Activated naive CD4-positive, alpha-beta T cell (primary cell): Measurements from ENCODE around the gene VEGFB.

Experiments
- DNase-seq, 4 experiments: peaks; one replicate each; lab custom pipeline; 2025; lab: John Stamatoyannopoulos, UW

The VEGFB gene

DNA sequence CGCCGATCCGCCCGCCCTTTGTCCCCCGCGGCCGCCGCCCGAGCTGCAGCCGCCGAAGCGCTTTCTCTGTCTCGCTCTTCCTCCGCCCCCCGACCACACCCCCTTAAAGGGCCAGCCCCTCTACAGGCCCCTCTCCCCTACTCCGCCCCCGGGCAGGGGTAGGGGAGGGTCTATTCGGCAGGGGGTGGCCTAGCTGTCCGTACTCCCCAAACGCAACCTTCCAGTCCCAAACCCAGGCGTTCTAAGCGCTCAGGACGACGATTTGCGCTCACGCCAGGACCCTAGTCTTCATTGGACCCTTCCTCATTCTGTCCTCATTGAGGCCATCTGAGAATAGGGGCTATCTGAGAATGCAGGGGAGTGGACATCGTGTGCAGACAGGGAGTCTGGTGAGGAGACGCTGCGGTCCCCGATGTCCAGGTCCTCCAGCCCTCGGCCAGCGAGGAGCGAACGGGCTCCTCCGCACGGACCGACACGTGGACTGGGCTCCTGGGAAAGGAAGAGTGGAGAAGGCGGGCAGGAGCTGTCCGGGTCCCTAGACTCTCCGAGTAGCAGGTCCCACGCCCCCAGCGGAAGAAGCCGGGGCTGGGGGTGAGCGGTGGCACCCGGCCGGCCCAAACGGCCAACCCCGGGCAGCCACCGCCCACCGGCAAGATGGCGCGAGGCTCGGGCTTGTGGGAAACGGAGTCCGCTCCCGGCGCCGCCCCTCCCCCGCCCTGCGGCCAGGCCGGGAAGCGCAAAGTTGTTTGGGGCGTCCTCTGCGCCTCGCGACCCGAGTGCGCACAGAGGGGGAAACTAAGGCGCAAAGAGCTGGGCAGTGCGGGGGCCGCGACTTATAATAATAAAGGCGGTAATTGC lies 12.7 kb downstream of the VEGFB start, which contains the start of gene PPP1R14B:
Gene PPP1R14B, minus strand, starts transcription at position 73 of the 858 bp plus-strand sequence. CDS start 270 bp downstream, outside the sequence.
- DNase-seq = peak; percentile 44 to 67 (median 52)

DNA sequence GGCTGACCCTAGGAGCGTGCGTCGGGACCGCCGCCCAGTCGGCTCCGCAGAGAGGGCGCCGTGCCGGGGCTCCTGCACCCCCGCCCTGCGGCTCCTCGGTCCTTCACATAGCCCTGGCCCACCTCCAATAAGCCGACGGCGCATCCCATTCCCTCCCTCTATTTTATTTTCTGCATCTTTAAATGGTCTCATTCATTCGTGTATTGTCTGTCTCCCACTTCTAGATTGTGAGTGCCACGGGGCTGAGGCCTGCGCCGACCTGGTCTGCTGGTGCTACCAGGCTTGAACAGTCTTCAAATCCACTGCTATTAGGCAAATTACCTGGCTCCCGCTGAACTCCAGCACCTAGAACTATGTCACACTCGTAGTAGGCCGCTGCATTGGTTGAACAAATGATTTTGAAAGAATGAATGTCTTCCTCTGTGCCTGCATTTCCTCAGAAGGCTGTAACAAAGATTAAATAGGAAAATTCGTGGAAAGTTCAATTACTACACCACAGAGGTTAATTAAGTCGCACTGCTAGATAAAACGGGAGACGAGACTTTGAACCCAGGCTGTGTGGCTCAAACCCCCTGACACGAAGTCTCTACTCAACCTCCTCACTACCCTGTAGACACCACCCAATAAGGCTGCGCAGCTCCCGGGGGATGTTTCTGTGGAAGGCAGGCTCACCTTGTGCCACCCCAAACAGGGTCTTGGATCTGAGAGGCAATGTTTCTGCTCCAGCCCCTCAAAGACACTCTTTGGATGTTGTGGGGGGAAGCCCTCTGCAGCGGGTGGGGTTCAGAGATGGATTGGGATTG lies 13.5 kb downstream of the VEGFB start:
- DNase-seq = no peak

DNA sequence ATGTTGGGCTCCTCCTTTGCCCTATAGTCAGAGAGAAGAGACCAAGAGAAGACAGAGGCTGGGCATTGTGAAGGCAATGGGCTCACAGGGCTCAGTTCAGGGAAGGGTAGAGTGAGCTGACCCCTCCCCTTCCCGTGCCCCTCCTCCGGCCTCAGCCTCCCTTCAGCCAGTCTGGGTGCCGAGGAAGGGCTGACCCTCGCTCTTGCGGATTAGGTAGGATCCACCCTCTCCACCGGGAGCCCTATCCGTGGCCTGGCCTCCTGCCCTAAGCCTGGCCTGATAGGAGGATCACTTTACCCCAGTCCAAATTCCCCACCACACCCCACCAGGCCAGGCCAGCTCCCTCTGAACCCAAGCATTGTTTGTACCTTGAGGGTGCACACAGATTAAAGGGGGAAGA lies 14.2 kb downstream of the VEGFB start:
- DNase-seq = no peak

DNA sequence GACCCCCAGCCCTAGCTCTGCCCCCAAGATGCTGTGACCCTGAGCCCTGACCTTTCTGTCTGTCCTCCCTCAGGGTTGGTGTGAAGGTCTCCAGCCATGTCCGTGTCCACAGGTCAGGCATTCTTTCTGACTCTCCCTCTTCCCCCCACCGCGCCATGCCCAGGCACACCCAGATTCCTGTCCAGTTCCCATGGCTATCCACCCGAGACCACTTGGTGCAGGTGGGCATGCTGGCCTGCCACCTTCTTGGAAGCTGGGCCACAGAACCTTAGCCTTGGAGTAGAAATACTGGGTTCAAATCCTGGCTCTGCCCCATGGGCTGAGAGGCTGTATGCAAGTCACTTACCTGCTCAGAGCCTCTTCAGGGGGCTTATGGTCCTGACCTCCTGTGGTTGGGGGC lies 14.7 kb downstream of the VEGFB start:
- no peak for DNase-seq

DNA sequence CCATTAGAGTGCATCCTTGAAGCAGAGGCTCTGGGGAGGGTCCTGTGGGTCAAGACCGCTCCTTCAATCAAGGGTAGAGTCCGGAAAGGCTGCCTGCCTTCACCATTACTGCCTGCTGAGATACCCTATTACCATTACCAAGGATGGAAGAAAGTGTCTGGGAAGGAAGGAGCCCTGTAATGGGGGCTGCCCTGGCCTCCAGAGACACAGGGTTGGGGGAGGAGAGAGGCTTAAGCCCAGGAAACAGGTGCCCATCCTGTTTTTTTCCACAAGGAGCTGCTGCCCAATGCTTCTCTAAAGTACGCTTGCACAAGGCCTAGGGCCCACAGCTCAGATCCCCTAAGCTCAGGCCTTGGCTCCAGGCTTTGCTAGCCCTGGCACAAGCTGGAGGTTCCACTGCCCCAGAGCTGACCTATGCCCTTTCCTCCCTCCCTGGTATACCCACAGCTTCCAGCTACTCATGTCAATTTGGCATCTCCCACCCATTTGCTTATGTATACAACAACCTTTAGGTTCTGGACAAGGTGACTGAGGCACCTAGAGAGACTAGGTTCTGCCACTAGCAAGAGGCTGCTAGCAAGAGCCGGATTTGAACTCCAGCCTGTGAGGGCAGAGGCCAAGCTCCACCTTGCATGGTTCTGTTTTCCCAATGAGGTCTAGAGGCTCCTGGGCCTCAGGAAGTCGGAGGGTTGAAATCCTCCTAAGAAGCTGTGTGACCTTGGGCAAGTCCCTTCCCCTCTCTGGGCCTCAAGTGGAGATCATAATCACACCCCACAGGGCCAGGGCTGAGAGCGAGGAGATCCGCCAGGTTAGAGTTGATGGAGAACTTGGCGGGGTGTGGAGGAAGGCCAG lies 15.4 kb downstream of the VEGFB start:
- DNase-seq = no peak

DNA sequence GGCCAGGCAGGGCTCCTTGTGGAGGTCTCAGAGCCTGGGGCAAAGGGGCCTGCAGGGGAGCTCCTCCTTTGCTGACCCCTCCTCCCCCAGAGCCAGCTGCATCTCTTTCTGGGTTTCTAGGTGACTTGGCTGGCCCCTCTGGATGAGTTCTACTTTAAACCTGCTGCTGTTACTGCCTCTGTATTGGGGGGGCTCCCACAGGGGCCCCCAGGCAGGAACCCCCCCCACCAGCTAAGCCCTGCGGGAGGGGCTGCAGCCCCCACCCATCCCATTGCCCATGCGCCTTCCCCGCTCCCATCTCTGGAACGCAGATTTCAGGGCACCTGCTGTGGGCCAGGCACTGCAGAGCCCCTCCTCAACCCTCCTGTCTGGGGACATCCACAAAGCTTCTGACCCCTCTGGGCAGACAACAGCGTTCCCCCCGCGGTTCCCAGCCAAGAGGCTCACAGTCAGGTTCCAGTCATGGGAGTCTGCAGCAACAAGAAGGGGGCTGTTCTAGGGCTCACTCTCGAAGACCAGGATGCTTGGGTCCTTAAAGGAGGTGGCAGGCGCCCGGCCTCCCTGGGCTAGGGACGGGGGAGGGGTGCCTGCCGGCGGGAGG lies 16.1 kb downstream of the VEGFB start:
- DNase-seq = no peak

DNA sequence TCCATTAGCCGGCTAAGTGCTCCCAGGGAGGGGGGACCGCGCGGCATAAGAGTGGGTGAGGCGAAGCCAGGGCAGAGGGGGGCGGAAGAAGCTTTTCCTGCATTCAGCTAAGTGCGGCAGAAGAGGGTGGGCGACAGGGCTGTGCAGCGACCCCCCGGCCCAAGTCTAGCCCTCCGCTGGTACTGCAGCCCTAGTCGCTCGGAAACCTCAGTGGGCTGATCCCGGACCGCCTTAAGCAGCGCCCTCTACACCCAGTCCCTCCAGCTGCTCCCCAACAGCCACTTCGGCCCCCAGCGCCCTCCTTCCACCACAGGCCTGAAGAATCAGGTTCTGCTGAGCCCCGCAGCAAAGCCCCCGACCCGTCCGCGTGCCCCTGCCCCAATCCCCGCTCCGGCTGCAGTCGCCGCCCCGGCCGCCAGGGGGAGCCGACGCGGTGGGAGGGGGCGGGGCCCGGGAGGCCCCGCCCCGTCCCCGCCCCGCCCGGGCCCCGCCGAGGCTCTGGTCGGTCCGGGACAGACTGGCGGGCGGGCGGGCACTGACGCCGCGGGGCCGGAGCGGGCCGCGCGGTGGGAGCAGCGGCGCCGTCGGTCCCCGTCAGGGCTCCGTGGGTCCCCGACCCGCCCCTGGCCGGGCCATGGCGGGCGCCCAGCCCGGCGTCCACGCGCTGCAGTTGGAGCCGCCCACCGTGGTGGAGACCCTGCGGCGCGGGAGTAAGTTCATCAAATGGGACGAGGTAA lies 16.8 kb downstream of the VEGFB start, which contains the start of gene PLCB3:
Gene PLCB3, plus strand, starts transcription at position 515 of the 737 bp plus-strand sequence. Its CDS starts 120 bp downstream, at position 635.
- DNase-seq = peak; percentile 29 to 63 (median 42)

DNA sequence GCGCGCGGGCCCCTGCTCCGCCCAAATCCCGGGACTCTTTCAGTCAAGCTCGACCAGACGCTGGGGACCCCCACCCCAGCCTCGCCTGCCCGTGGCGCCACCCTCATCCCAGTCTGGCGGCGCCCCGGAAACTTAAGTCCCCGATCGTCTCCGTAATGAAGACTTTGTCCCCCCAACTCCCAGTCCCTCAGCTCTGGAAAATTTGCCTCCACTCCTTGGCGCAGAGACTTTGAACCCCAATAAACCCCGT lies 17.3 kb downstream of the VEGFB start:
- DNase-seq = no peak

DNA sequence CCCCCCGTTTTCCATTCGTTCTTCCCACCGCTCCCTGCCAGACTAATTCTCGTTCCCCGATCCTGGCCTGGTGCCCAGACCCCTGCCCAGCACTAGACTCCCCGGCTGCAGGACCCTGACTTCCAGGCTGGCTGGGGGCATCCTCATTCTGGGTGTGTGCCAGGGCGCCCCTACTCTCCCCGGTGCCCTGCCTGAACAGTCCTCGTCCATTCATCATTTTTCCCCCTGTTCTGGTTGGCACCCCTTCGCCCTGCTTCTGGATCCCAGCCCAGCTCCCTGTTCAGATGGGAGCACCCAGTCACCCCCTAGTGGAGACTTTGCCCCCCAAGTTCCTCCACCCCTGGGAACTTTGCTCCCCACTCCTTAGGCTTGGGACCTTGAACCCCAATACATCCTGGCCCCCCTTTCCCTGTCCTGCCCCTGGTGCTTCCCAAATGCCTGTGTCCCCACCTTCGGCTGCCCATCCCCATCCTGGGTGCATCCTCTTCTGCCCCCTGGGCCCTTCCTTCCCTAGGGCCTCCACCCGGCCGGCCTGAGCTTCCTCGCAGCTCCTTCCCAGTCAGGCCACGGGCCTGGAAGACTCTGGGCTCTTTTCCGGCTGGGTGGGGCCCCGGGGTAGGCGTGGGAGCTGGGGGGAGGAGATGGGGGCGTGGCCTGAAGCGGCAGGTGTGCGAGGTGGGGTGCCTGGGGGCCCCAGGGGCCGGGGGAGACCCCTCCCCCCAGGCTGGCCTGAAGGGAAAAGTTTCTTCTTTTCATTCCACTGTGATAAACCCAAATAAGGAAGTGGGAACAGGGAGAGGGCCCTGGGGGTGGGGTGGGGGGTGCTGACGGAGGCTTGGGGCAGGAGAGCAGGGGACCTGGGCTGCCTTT lies 17.9 kb downstream of the VEGFB start:
- DNase-seq = no peak

DNA sequence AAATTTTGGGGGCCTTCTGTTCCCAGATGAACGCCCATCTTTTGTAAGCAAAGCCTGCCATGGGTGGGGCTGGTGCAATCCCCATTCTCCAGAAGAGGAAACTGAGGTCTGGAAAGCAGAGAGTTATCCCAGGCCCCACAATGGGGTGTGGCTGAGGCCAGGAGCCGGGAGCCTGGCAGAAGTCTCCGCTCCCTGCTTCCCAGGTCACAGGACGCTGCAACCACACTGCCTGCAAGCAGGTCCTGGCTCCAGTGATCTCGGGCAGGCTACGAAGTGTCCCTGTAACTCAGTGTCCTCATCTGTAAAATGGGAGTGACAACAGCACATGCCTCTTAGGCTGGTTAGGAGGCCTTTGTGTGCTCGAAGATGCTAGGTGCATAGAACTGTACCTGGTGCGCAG lies 18.7 kb downstream of the VEGFB start:
- no peak for DNase-seq

DNA sequence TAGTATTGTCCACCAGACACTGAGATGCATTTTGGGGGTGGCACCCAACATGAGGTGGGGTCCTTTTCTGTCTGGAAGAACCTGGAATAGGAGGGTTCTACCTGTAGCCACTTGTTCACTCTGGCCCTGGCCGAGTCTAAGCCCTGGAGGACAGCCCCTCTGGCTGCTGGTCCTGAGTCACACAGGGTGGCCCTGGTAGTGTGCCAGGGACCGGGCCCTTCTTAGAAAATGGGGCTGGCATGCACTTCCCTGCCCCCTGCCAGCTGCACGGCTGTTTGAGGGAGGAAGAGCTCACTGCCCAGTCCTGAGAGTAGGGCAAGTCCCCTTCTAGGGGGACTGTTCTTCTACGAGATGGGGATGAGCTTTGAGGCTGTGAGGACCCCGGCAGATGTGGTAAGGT lies 19.1 kb downstream of the VEGFB start:
- no peak for DNase-seq

DNA sequence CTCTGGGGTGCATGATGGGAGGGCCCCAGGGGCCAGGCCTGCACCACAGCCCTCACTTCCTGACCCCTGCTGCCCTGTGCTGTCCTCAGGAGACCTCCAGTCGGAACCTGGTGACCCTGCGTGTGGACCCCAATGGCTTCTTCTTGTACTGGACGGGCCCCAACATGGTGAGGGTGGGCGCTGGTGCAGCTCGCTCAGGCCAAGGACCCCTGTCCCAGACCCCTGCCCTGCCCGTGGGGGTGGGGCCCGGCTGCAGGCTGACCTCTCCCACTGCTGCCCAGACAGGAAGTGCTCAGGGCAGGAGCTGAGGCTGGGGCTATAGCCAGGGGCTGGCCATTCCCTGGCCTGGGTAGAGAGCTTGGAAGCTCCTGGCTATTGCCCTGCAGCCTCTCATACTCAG lies 19.9 kb downstream of the VEGFB start:
- no peak for DNase-seq

DNA sequence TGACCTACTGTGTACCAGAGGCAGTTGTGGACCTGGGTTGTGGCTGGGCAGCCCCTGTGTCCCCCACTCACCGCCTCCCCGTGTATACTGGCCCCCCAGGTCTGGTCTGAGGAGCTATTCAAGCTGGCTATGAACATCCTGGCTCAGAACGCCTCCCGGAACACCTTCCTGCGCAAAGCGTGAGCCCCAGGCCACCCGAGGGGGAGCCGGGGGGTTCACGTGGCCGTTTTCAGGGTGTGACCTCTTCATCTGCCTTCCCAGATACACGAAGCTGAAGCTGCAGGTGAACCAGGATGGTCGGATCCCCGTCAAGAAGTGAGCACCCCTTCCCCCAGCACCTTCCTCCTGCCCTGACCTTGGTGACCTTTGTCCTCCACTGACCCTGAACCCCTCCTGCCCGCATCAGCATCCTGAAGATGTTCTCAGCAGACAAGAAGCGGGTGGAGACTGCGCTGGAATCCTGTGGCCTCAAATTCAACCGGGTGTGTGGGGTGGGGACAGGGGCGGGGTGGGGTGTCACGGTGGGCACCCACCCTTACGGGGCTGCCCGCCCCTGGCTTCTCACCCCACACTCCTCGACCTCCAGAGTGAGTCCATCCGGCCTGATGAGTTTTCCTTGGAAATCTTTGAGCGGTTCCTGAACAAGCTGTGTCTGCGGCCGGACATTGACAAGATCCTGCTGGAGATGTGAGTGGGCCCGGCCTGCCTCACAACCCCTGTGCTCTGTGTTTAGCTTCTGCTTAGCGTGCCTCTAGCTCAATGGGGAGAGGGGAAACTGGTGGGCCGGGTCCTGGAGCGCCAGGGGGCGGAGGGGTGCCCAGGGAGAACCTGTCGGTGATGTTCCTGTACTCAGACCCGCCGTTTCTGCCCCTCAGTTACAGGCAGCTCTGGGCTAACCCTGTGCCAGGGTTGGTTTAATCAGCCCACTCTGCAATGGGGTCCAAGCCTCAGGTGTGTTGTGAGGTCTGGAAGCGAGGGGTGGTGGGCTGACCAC lies 21.0 kb downstream of the VEGFB start:
- DNase-seq = no peak

DNA sequence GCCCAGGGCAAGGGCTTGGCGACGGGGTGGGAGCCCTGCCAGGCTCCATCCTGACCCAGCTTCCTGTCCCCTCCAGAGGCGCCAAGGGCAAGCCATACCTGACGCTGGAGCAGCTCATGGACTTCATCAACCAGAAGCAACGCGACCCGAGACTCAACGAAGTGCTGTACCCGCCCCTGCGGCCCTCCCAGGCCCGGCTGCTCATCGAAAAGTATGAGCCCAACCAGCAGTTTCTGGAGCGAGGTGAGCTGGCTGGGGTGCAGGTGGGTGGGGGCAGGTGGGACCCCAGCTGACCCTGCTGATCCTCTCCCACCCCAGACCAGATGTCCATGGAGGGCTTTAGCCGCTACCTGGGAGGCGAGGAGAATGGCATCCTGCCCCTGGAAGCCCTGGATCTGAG lies 21.9 kb downstream of the VEGFB start:
- no peak for DNase-seq

DNA sequence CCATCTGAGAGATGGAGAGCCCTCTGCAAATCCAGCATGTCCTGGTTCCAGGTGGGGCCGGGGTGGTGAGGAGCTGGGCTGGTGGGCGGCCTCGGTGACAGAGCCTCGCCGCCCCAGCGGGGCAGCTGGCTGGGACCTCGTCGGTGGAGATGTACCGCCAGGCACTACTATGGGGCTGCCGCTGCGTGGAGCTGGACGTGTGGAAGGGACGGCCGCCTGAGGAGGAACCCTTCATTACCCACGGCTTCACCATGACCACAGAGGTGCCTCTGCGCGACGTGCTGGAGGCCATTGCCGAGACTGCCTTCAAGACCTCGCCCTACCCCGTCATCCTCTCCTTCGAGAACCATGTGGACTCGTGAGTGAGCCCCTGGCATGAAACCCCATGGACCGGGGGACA lies 24.0 kb downstream of the VEGFB start:
- no peak for DNase-seq

DNA sequence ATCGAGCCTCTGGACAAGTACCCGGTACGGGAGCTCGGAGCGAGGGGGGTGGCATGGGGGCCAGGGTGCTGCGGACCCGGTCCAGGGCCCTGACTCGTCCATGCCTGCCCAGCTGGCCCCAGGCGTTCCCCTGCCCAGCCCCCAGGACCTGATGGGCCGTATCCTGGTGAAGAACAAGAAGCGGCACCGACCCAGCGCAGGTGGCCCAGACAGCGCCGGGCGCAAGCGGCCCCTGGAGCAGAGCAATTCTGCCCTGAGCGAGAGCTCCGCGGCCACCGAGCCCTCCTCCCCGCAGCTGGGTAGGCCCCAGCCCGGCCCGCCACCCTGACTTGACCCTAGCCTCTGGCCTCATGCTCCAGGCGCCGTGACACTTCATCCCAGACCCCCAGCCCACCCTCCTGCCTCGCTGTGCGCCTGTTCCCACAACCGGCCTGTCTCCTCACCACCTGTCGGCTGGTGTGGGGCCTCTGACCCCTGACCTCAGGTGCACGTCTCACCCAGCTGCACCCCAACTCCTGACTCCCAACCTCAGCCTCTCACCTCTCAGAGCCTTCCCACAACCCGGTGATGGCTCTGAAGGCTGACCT lies 24.7 kb downstream of the VEGFB start:
- DNase-seq = no peak

DNA sequence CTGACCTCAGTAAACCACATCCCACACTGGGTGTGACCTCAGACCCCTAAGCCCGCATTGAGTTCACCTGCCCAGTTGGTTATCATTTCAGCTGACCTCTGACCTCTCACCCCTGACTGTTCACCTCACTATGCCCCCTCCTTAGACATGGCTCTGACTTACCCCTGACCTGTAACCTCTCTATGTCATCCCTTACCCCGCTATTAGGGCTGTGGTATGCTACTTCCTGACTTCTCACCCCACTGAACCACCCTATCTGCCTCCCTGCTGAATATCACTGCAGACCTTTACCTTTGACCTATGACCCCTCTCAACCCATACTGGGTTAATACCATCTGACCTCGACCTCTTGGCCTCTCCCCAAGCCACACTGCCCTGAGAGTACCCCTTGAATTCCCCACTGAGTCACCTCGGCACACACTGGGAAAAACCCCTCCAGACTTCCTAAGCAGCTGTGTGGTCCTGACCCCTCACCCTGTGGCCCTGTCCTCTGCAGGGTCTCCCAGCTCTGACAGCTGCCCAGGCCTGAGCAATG lies 25.2 kb downstream of the VEGFB start:
- no peak for DNase-seq

DNA sequence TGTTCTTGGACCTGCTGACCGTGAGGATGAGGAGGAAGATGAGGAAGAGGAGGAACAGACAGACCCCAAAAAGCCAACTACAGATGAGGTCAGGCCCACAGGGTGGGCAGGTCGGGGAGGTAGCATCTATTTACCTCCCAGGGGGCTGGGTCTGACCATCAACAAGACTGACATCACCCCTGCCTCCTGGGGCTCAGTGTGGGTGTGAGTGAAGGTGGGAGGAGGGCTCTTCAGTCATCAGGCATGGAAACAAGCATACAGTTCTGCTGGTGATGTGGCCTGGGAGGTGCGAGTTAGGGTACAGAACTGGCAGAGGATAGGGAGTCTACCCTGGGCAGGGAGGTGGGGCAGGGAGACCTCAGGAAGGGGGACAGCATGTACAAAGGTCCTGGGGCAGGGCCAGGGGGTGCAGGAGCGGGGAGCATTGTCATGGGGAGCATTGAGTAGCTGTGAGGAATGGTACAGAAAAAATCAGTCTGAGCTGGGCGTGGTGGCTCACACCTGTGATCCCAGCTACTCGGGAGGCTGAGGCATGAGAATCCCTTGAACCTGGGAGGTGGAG lies 25.8 kb downstream of the VEGFB start:
- DNase-seq = no peak
